ENCODE measurements around the gene PRPSAP2.

DNA sequence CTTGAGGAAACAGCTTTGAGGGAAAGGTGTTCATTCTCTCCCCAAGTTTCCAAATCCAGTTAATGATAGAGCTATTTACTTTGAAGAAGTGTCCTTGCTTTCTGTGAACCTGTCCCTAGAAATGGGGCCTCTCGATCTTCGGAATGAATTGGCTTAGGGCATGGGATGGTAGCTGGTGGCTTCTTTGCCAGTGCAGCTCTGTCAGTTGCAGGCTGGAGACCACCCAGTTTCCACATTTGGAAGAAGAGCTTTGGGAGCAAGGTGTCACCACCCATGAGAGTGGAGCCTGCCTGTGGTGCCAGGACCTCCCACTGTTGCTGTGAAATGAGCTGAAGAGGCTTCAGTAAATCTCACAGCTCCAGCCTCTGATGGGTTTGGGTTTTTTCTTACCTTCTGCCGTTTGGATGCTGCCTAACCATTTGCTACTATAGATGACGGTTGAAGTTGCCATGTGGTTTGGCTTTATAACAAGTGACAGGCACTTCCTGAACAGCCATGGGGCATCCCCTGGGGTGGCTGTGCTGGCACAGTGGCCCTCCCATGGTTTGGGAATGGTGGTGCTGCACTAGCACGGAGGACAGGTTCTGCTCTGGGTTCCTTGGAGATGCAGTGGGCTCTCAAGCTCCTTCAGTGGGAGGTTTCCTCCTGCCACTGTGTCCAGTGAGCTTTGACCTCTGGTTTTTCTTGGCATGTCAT is 74.6 kb downstream of the PRPSAP2 start:
- TF ChIP-seq, protein P1, sequence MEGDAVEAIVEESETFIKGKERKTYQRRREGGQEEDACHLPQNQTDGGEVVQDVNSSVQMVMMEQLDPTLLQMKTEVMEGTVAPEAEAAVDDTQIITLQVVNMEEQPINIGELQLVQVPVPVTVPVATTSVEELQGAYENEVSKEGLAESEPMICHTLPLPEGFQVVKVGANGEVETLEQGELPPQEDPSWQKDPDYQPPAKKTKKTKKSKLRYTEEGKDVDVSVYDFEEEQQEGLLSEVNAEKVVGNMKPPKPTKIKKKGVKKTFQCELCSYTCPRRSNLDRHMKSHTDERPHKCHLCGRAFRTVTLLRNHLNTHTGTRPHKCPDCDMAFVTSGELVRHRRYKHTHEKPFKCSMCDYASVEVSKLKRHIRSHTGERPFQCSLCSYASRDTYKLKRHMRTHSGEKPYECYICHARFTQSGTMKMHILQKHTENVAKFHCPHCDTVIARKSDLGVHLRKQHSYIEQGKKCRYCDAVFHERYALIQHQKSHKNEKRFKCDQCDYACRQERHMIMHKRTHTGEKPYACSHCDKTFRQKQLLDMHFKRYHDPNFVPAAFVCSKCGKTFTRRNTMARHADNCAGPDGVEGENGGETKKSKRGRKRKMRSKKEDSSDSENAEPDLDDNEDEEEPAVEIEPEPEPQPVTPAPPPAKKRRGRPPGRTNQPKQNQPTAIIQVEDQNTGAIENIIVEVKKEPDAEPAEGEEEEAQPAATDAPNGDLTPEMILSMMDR (IDR thresholded peaks at IDR 0.05) = no peak
- TF ChIP-seq POLR2A (IDR thresholded peaks at IDR 0.05) = no peak
